OCI-LY3 (cell line): Measurements from ENCODE around the gene RABGGTB.

ENCODE experiments used
- H2AFZ ChIP-seq: fragments of 200-600, 300-600 bp; shearing (Covaris generic); 2 replicates; pipeline ENCODE4 v1.6.0; 2014; ENCODE audit warnings: antibody characterized with exemption, low read depth, low read length
- H3K27ac ChIP-seq: fragments of 200-600, 300-600 bp; sonication (generic); 2 replicates; pipeline ENCODE4 v1.5.1; 2014; ENCODE audit warnings: mild to moderate bottlenecking, low read length, moderate library complexity, mixed read lengths
- H3K27me3 ChIP-seq: fragments of 200-600, 300-600 bp; sonication (generic); 2 replicates; pipeline ENCODE4 v1.6.1; 2014; ENCODE audit warnings: low read depth, low read length, mixed read lengths
- H3K36me3 ChIP-seq: fragments of 200-600, 300-600 bp; sonication (generic); replicated peaks from 2 replicates; pipeline ENCODE3; 2014; ENCODE audit warnings: low read depth, low read length, mixed read lengths
- H3K4me1 ChIP-seq: fragments of 300-600, 200-600 bp; sonication (generic); 2 replicates; pipeline ENCODE4 v1.6.1; 2014; ENCODE audit warnings: low read length, mixed read lengths
- H3K4me2 ChIP-seq: fragments of 200-600, 300-600 bp; sonication (generic); 2 replicates; pipeline ENCODE4 v1.6.1; 2014; ENCODE audit warnings: low read length, mixed read lengths
- H3K4me3 ChIP-seq: fragments of 300-600, 200-600 bp; sonication (generic); 2 replicates; pipeline ENCODE4 v1.5.1; 2014; ENCODE audit warnings: antibody characterized with exemption, mild to moderate bottlenecking, low read length, moderate library complexity
- H3K79me2 ChIP-seq: fragments of 300-600, 200-600 bp; shearing (Covaris generic); 2 replicates; pipeline ENCODE4 v1.6.1; 2014; ENCODE audit warnings: mild to moderate bottlenecking, low read length, mixed read lengths
- H3K9ac ChIP-seq: fragments of 300-600, 200-600 bp; shearing (Covaris generic); 2 replicates; pipeline ENCODE4 v1.6.0; 2014; ENCODE audit warnings: mild to moderate bottlenecking, low read length, moderate library complexity
- H3K9me3 ChIP-seq: fragments of 200-600, 300-600 bp; shearing (Covaris generic); 2 replicates; pipeline ENCODE4 v1.6.1; 2014; ENCODE audit warnings: low read length, mixed read lengths; ENCODE audit not compliant: insufficient read depth
- H4K20me1 ChIP-seq: fragments of 200-600, 300-600 bp; sonication (generic); 2 replicates; pipeline ENCODE4 v1.6.1; 2016; ENCODE audit warnings: low read length, mixed read lengths; ENCODE audit not compliant: insufficient read depth
- CTCF ChIP-seq: fragments of 200-600, 300-600 bp; sonication (generic); IDR thresholded peaks from 2 replicates; pipeline ENCODE4 v1.5.1; 2014; ENCODE audit warnings: antibody characterized with exemption, low read length, low read depth
- EZH2phosphoT487 ChIP-seq: fragments of 200-600 bp; shearing (Covaris generic); IDR thresholded peaks from 2 replicates; pipeline ENCODE4 v1.6.1; 2018; ENCODE audit warnings: antibody characterized with exemption, mixed run types, low read depth

RABGGTB gene

GRCh38 chr1:75789988-75790387, 3.9 kb downstream of the RABGGTB start:
- Histone ChIP-seq H3K4me1 (peaks cover 20% of the 10 kb centered on the region), H4K20me1 (peaks cover 55% of the 10 kb centered on the region), H3K9me3 (no peaks in the 10 kb centered on the region), H3K27me3 (no peaks in the 10 kb centered on the region), H3K4me3 (no peak overlapping the region), H3K79me2 (peaks cover 79% of the 10 kb centered on the region), H2AFZ (no peak overlapping the region), H3K27ac (no peak overlapping the region), H3K4me2 (peak overlapping the region; percentile 99), H3K36me3 (peaks cover 67% of the 10 kb centered on the region), H3K9ac (no peak overlapping the region)
- TF ChIP-seq EZH2phosphoT487 (no peak), CTCF (no peak)

DNA sequence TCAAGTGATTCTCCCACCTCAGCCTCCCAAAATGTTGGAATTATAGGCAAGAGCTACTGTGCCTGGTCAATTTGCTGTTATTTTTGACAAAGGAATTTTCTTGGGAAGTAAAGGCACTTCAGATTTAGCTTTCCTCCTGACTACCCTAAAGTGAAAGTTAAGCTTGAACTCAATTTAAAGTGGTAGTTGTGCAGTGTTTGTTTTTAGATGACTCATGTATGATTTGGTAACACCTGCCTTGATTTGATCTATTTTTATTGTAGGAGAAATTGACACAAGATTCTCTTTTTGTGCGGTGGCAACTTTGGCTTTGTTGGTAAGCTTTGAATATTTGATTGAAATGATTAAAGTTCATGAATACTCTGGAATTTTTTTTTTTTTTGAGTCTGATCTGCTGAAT, 5.0 kb downstream of the RABGGTB start:
- H3K36me3 ChIP-seq: peaks cover 73% of the 10 kb centered on the region
- no peaks in the 10 kb centered on the region for H3K27me3 ChIP-seq
- H3K4me2 ChIP-seq: no peak overlapping the region
- TF ChIP-seq EZH2phosphoT487: no peak
- no peak for TF ChIP-seq CTCF
- peaks cover 72% of the 10 kb centered on the region for H3K79me2 ChIP-seq
- H3K9ac ChIP-seq: no peak overlapping the region
- peaks cover 20% of the 10 kb centered on the region for H3K4me1 ChIP-seq
- H3K4me3 ChIP-seq: no peak overlapping the region
- H3K9me3 ChIP-seq: no peaks in the 10 kb centered on the region
- H3K27ac ChIP-seq: no peak overlapping the region
- H2AFZ ChIP-seq: no peak overlapping the region
- H4K20me1 ChIP-seq: peaks cover 57% of the 10 kb centered on the region

GRCh38 chr1:75792091-75792490, 6.0 kb downstream of the RABGGTB start:
- Histone ChIP-seq H3K4me3 (no peak overlapping the region), H4K20me1 (peaks cover 55% of the 10 kb centered on the region), H3K9ac (no peak overlapping the region), H3K27ac (no peak overlapping the region), H3K27me3 (no peaks in the 10 kb centered on the region), H3K4me1 (peaks cover 20% of the 10 kb centered on the region), H3K4me2 (no peak overlapping the region), H2AFZ (no peak overlapping the region), H3K36me3 (peaks cover 75% of the 10 kb centered on the region), H3K9me3 (no peaks in the 10 kb centered on the region), H3K79me2 (peaks cover 61% of the 10 kb centered on the region)
- no peak for TF ChIP-seq EZH2phosphoT487
- TF ChIP-seq CTCF: no peak

GRCh38 chr1:75794382-75794781, 8.3 kb downstream of the RABGGTB start:
- peaks cover 6% of the 10 kb centered on the region for H3K4me1 ChIP-seq
- H3K79me2 ChIP-seq: peaks cover 38% of the 10 kb centered on the region
- no peak overlapping the region for H2AFZ ChIP-seq
- no peak for TF ChIP-seq CTCF
- TF ChIP-seq EZH2phosphoT487: no peak
- no peak overlapping the region for H3K27ac ChIP-seq
- H4K20me1 ChIP-seq: peaks cover 32% of the 10 kb centered on the region
- H3K4me3 ChIP-seq: no peak overlapping the region
- H3K4me2 ChIP-seq: no peak overlapping the region
- H3K36me3 ChIP-seq: peaks cover 65% of the 10 kb centered on the region
- H3K27me3 ChIP-seq: no peaks in the 10 kb centered on the region
- H3K9ac ChIP-seq: no peak overlapping the region
- no peaks in the 10 kb centered on the region for H3K9me3 ChIP-seq
